Endothelial cell of umbilical vein (primary cell): ENCODE measurements around the gene ALDH5A1.

Experiments used
- CTCF ChIP-seq, 2 donors: IDR thresholded peaks; 1 replicate in 1 of 2; 2 replicates in 1 of 2; pipeline ENCODE4 v1.5.1; 2011; ENCODE audit warnings: low read length in 2 of 2, mild to moderate bottlenecking in 2 of 2, moderate library complexity in 2 of 2, control low read depth in 1 of 2, inconsistent platforms in 1 of 2, low read depth in 1 of 2; ENCODE audit not compliant: insufficient read depth in 1 of 2; ENCODE audit errors: extremely low read depth in 1 of 2
- EZH2 ChIP-seq: IDR thresholded peaks from 2 replicates; pipeline ENCODE4 v1.6.1; 2012; ENCODE audit warnings: borderline replicate concordance, low read depth, mild to moderate bottlenecking, moderate library complexity, low read length, inconsistent platforms; ENCODE audit not compliant: severe bottlenecking
- JUN ChIP-seq: IDR thresholded peaks from 2 replicates; pipeline ENCODE4 v1.6.1; 2011; ENCODE audit warnings: borderline replicate concordance, low read depth; ENCODE audit not compliant: insufficient read length, insufficient read depth
- POLR2AphosphoS5 ChIP-seq: IDR thresholded peaks from 2 replicates; pipeline ENCODE4 v1.6.1; 2012; ENCODE audit warnings: low read depth, mild to moderate bottlenecking, control low read depth, low read length, moderate library complexity; ENCODE audit not compliant: insufficient read depth

GRCh38 chr6:24513602-24514001, 18.8 kb downstream of the ALDH5A1 start:
- TF ChIP-seq CTCF (IDR thresholded peaks at IDR 0.05; ENCODE audit: extremely low read depth in 1 of 2, insufficient read depth in 1 of 2, low read depth in 1 of 2, low read length in 2 of 2) (no peak), POLR2AphosphoS5 (no peak), EZH2 (no peak), JUN (no peak)
